Retinal pigment epithelial cell (primary cell): ENCODE measurements around the gene OXCT1.
A peak's percentile ranks its signal among the peaks of the same experiment; 100 is the strongest.

Experiments used
- DNase-seq: peaks from one replicate; pipeline ENCODE4 v3.0.0-alpha.2; 2010; ENCODE audit warnings: low read depth
- H3K4me3 ChIP-seq: 2 replicates; pipeline ENCODE4 v1.5.1; 2011; ENCODE audit warnings: mild to moderate bottlenecking, low read length, control low read depth, moderate library complexity
- TF ChIP-seq, protein P1 (sequence below): conservative IDR thresholded peaks from 2 replicates; pipeline ENCODE4 v1.5.1; 2011; ENCODE audit warnings: low read depth, low read length, control low read depth, inconsistent platforms

Gene OXCT1

DNA sequence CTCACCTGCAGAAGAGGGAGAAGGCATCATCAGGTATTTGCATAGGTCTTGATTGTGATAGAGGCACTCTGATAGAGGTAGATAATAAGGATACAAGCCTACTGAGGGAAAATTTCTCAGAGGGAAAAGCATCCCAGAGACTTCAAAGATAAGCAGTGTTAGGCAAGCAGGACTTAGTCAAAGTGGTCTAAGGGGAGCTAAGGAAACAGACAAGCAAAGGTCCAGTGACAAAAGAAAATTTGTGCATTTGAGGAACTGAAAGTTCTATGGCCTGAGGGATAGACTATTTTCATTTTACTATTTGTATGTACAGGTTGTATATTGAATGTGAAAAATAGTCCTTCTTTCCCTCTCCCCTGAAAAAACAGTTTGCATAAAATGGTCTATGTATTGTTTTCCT lies 27.4 kb downstream of the OXCT1 start:
- no peak overlapping the region for H3K4me3 ChIP-seq
- no peak for DNase-seq
- TF ChIP-seq, protein P1, sequence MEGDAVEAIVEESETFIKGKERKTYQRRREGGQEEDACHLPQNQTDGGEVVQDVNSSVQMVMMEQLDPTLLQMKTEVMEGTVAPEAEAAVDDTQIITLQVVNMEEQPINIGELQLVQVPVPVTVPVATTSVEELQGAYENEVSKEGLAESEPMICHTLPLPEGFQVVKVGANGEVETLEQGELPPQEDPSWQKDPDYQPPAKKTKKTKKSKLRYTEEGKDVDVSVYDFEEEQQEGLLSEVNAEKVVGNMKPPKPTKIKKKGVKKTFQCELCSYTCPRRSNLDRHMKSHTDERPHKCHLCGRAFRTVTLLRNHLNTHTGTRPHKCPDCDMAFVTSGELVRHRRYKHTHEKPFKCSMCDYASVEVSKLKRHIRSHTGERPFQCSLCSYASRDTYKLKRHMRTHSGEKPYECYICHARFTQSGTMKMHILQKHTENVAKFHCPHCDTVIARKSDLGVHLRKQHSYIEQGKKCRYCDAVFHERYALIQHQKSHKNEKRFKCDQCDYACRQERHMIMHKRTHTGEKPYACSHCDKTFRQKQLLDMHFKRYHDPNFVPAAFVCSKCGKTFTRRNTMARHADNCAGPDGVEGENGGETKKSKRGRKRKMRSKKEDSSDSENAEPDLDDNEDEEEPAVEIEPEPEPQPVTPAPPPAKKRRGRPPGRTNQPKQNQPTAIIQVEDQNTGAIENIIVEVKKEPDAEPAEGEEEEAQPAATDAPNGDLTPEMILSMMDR = no peak

DNA sequence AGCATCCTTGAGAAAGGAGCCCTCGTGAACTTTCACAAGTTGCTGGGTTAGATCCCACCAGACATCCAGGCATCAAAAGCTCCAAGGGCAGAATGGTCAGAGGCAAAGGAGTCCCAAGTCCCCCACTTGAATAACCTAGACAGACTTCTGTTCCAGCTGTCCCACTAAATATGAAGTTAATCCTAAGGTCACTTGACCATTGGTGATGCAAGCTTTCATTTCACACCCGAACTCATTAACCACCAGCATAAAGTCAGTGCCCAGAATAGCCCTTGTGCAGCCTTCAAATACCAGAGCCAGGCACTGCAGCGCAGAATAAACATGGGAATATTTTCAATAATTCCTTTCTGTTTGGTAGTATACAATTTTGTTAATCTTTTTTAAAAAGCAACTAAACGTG lies 28.9 kb downstream of the OXCT1 start:
- H3K4me3 ChIP-seq = no peak overlapping the region
- TF ChIP-seq, protein P1 = no peak
- DNase-seq = peak; percentile 14

DNA sequence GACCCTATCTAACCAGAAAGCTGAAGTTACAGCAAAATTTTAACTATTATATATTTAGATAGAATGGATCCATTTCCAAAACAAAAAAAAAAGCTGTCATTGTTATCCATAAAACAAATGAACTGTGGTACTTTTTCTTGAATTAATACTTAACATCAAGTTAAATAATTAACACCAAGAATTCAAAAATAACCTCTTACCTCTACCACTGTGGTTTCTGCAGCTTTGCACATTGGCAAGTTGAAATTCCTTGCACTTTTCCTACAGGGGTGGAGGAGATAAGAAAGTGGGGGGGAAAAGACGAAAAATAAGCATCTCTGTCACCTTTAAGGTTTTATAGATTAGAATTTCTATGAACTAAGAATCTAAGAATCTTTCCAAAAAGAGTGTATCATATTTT lies 30.0 kb downstream of the OXCT1 start:
- no peak for DNase-seq
- TF ChIP-seq, protein P1 = no peak
- H3K4me3 ChIP-seq = no peak overlapping the region

DNA sequence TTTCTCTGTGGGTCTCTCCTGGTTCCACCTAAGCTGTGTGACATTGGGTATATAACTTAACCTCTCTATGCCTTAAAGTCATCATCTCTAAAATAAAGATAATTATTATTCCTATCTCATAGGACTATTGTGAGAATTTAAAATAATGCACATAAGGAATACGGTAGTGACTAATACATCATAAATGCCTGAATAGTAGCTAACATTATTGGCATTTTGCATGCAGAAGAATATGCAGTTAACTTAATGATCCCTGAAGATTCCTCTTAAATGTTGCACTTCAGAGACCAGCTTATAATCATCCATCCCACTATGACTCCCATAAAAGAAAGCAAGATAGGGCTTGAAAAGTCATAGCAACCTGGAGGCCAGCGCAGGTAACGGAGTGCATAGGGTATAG lies 32.4 kb downstream of the OXCT1 start:
- TF ChIP-seq, protein P1 = no peak
- H3K4me3 ChIP-seq = no peak overlapping the region
- no peak for DNase-seq

DNA sequence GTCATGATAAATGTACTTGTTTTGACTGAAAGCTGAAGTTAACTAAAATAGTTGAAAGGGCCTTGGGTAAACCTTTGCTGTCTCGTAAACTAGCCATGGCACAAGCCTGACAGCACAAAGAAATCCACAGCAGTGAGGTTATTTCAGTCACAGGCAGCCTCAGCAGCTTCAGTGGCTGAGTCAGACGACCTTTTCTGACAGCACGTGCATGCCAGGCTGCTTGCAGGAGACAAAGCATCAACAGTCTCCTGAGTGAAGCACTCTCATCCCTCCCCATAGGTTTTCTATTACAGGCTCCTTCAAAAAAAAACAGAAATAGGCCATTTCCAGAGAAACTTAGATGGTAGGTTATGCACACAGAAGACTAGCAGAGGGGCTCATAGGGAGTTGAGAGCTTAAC lies 34.6 kb downstream of the OXCT1 start:
- peak; percentile 51 for DNase-seq
- no peak overlapping the region for H3K4me3 ChIP-seq
- TF ChIP-seq, protein P1 = no peak

DNA sequence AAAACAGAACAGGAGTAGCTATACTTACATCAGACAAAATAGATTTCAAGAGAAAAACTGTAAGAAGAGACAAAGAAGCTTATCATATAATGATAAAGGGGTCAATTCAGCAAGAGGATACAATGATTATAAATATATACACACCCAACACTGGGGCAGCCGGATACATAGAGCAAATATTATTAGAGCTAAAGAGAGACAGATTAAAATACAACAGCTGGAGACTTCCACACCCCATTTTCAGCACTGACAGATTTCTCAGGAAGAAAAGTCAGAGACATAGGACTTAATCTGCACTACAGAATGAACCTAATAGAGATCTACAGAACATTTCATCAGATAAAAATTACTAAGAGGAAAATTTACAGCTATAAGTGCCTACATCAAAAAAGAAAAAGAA lies 35.7 kb downstream of the OXCT1 start:
- TF ChIP-seq, protein P1 = no peak
- DNase-seq = no peak
- no peak overlapping the region for H3K4me3 ChIP-seq

DNA sequence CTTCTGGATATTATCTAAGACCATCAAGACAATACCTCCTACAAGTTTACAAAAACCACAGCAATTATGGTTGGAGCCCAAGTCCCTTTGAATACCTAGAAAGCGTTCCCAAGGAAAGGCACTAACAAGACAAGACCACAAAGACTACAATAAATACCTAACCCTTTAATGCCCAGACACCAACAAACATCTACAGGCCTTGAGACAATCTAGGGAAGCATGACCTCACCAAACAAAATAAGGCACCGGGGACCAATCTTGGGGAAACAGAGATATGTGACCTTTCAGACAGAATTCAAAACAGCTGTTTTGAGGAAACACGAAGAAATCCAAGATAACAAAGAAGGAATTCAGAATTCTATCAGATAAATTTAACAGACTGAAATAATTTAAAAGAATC lies 37.8 kb downstream of the OXCT1 start:
- DNase-seq = no peak
- TF ChIP-seq, protein P1 = no peak
- H3K4me3 ChIP-seq = no peak overlapping the region
